K562 (cell line): ENCODE measurements around the gene PRMT3. TPM values are rescaled to one million over a fixed set of nuclear protein-coding genes. Genes with fewer than 3 reads are reported as not detected.

Source experiments
- CBFA2T2 ChIP-seq: fragments of 450-650 bp; conservative IDR thresholded peaks from 2 replicates; pipeline ENCODE4 v1.6.1; 2017; ENCODE audit warnings: mild to moderate bottlenecking
- KLF16 ChIP-seq: IDR thresholded peaks from 2 replicates; pipeline ENCODE4 v1.6.1; 2016; ENCODE audit warnings: antibody characterized with exemption
- KLF6 ChIP-seq: fragments of 250-450 bp; sonication (Bioruptor Pico); IDR thresholded peaks from 2 replicates; pipeline ENCODE4 v1.4.0; 2020; ENCODE audit warnings: mild to moderate bottlenecking, moderate library complexity, borderline replicate concordance
- NFRKB ChIP-seq: fragments of 450-650 bp; IDR thresholded peaks from 2 replicates; pipeline ENCODE4 v1.6.1; 2016; ENCODE audit warnings: low read depth
- NRF1 ChIP-seq, 2 experiments: fragments of 450-650 bp; IDR thresholded peaks in 1 of 2; conservative IDR thresholded peaks in 1 of 2; 2 replicates each; pipeline ENCODE4 v1.6.1; 2014; ENCODE audit warnings: mild to moderate bottlenecking in 2 of 2
- SREBF2 ChIP-seq: sonication (generic); formaldehyde crosslinking; IDR thresholded peaks from 2 replicates; pipeline ENCODE4 v1.4.0; 2020; ENCODE audit warnings: mild to moderate bottlenecking, missing genetic modification reagents
- ZBTB11 ChIP-seq, 3 experiments: fragments of 200-800 bp in 1 of 3; fragments of 250-450 bp in 1 of 3; fragments of 450-650 bp in 1 of 3; sonication (Bioruptor Pico) in 1 of 3; sonication (Bioruptor generic) in 1 of 3; formaldehyde crosslinking in 1 of 3; IDR thresholded peaks; 2 replicates each; pipeline versions ENCODE4 v1.6.1 to v1.8.0; 2016 to 2022; ENCODE audit warnings: mild to moderate bottlenecking in 2 of 3, missing genetic modification characterization in 2 of 3, missing compliant biosample characterization in 1 of 3, moderate library complexity in 1 of 3
- ZBTB17 ChIP-seq: fragments of 450-650 bp; formaldehyde crosslinking; IDR thresholded peaks from 2 replicates; pipeline ENCODE4 v1.4.0; 2020; ENCODE audit warnings: mild to moderate bottlenecking
- ZKSCAN1 ChIP-seq: fragments of 150-350 bp; IDR thresholded peaks from 2 replicates; pipeline ENCODE4 v1.6.1; 2016; ENCODE audit warnings: low read depth, low read length
- ZNF143 ChIP-seq: sonication (generic); formaldehyde crosslinking; IDR thresholded peaks from 2 replicates; pipeline ENCODE4 v1.9.0; 2022; ENCODE audit warnings: mild to moderate bottlenecking, missing genetic modification reagents
- ZNF318 ChIP-seq, 2 experiments: fragments of 450-650 bp; IDR thresholded peaks; 2 replicates each; pipeline ENCODE4 v1.6.1; 2016; ENCODE audit warnings: mild to moderate bottlenecking in 2 of 2, borderline replicate concordance in 1 of 2, low read depth in 1 of 2, moderate library complexity in 1 of 2
- polyA plus RNA-seq, 8 experiments: library from polyadenylated mRNA; depleted of rRNA in 4 of 8; stranded (reverse) in 5 of 8; unstranded in 3 of 8; fragments of >200 nt; fragmentation: Nextera tagmentation in 2 of 8; fragmentation: Illumina TruSeq in 1 of 8; extraction: Ambion mirVana in 2 of 8; extraction: Trizol in 1 of 8; gene quantifications; 2 replicates each; pipeline versions ENCODE4 v1.2.1 to v1.2.3, GENCODE V29; 2011 to 2014; ENCODE audit warnings: inconsistent platforms in 1 of 8, missing spikeins in 1 of 8
- total RNA-seq, 7 experiments: library from RNA; depleted of rRNA in 6 of 7; stranded (reverse); fragments of >200 nt in 6 of 7; fragmentation: Illumina TruSeq in 2 of 7; extraction: Trizol in 2 of 7; gene quantifications; 2 replicates each; pipeline versions ENCODE4 v1.2.1 to v1.2.3, GENCODE V29; 2011 to 2021; ENCODE audit warnings: low replicate concordance in 1 of 7

PRMT3 gene
- total and polyA plus RNA-seq, 9 of the 15 experiments (the other 6 are each of a cell fraction or from before 2014, with no cell fraction given): 24.0 to 62.1 (median 44.7) TPM

- TF ChIP-seq ZNF318 (IDR thresholded peaks at IDR 0.05; ENCODE audit: borderline replicate concordance in 1 of 2, low read depth in 1 of 2) (peak in 1 of 2 experiments; percentile 35; a peak in 1 of 4 replicates), KLF6 (CRISPR knock-in tag) (0 out of 2 replicates have a peak, but pooled peaks have one; percentile 14), CBFA2T2 (peak; percentile 98), SREBF2 (no peak), ZBTB17 (0 out of 2 replicates have a peak, but pooled peaks have one; percentile 45), NRF1 (conservative IDR thresholded peaks at IDR 0.05 in 1 of 2, IDR thresholded peaks at IDR 0.05 in 1 of 2) (0 out of 4 replicates have a peak, but pooled peaks of 1 of the 2 experiments have one; percentile 12), KLF16 (peak; percentile 97), ZNF143 (no peak), NFRKB (no peak; the same call in 1 of the 2 replicates), ZKSCAN1 (no peak), ZBTB11 (CRISPR knock-in tag; IDR thresholded peaks at IDR 0.05) (peak in 1 of 3 experiments; percentile 71; a peak in 1 of 6 replicates)
Observed at GRCh38 chr11:20458905-20459632, 71.6 kb downstream of the PRMT3 start (continued).
